ENCODE measurements around the gene APOL5. TPM values are rescaled to one million over a fixed set of nuclear protein-coding genes. Genes with fewer than 3 reads are reported as not detected.

Gene APOL5
- total RNA-seq, 1 experiment from 2014 or later: not detected

DNA sequence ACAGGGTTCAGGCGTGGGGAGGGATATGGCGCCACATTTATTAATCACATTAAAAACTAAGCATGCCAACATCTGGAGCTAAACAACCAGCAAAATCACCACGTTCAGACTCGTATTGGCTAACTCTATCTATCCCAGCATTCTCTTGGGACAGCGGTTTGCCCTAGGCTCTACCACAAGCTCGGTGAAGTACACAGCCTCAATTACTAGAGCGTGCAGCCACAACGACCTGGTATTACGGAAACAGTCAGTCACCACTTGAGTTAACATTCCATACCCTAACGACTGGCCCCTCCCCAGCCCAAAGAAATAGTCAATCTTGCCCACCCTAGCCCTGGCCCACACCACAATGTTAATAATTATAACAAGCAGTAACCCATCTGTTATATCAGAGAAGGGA, 32.1 kb downstream of the APOL5 start:
- DNase-seq: peak; percentile 94
- Histone ChIP-seq H3K9me2 (replicated peaks; ENCODE audit: insufficient read depth, low read length) (no peaks in the 10 kb centered on the region), H2AFZ (ENCODE audit: low read length) (no peak overlapping the region), H3K4me3 (ENCODE audit: low read length) (peak overlapping the region; percentile 21), H3K9ac (ENCODE audit: low read length) (peak overlapping the region; percentile 55), H4K20me1 (ENCODE audit: insufficient read depth, low read depth, low read length) (no peaks in the 10 kb centered on the region), H3K4me1 (ENCODE audit: low read length) (peaks cover 80% of the 10 kb centered on the region), H3K27me3 (ENCODE audit: low read length) (no peaks in the 10 kb centered on the region), H3K4me2 (ENCODE audit: low read depth, low read length, poor library complexity, severe bottlenecking) (peak overlapping the region; percentile 75), H3K79me2 (ENCODE audit: low read length) (no peaks in the 10 kb centered on the region), H3K9me3 (ENCODE audit: low read length) (no peaks in the 10 kb centered on the region), H3K27ac (ENCODE audit: low read length) (peak overlapping the region; percentile 96), H3K36me3 (ENCODE audit: insufficient read depth, low read length) (no peaks in the 10 kb centered on the region)

GRCh38 chr22:35752006-35752862, 34.6 kb downstream of the APOL5 start:
- H3K27me3 ChIP-seq (ENCODE audit: low read length): no peaks in the 10 kb centered on the region
- peak; percentile 86 for DNase-seq

DNA sequence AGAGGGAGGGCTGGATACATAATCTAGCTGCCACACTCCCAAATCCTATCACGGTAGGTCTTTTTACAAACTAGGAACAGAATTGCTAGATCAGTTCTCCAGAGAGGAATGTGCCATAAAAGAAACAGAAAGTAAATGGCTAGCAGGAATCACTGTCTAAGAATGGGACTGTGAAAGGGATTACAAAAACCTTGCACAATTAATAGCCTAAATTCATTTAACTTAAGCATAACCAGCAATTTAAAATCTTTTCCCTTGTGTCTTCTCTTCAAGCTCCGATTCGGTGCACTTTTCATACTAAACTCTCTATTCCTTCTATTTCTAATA, 35.2 kb downstream of the APOL5 start:
- no peaks in the 10 kb centered on the region for H3K36me3 ChIP-seq (ENCODE audit: insufficient read depth, low read length)
- H3K27ac ChIP-seq (ENCODE audit: low read length): peak overlapping the region; percentile 96
- H4K20me1 ChIP-seq (ENCODE audit: insufficient read depth, low read depth, low read length): no peaks in the 10 kb centered on the region
- peak overlapping the region; percentile 54; the same call in 1 of the 2 replicates for H2AFZ ChIP-seq (ENCODE audit: low read length)
- H3K79me2 ChIP-seq (ENCODE audit: low read length): no peaks in the 10 kb centered on the region
- H3K9ac ChIP-seq (ENCODE audit: low read length): peak overlapping the region; percentile 46
- peak overlapping the region; percentile 48 for H3K4me3 ChIP-seq (ENCODE audit: low read length)
- DNase-seq: no peak
- no peaks in the 10 kb centered on the region for H3K9me2 ChIP-seq (replicated peaks; ENCODE audit: insufficient read depth, low read length)
- H3K27me3 ChIP-seq (ENCODE audit: low read length): no peaks in the 10 kb centered on the region
- no peaks in the 10 kb centered on the region for H3K9me3 ChIP-seq (ENCODE audit: low read length)
- H3K4me2 ChIP-seq (ENCODE audit: low read depth, low read length, poor library complexity, severe bottlenecking): peak overlapping the region; percentile 75
- peaks cover 81% of the 10 kb centered on the region for H3K4me1 ChIP-seq (ENCODE audit: low read length)

More at GRCh38 chr22:35752006-35752862, 34.6 kb downstream of the APOL5 start:
- H2AFZ ChIP-seq (ENCODE audit: low read length): peak overlapping the region; percentile 54
- H3K9ac ChIP-seq (ENCODE audit: low read length): peak overlapping the region; percentile 46
- no peaks in the 10 kb centered on the region for H3K36me3 ChIP-seq (ENCODE audit: insufficient read depth, low read length)
- no peaks in the 10 kb centered on the region for H3K79me2 ChIP-seq (ENCODE audit: low read length)
- H4K20me1 ChIP-seq (ENCODE audit: insufficient read depth, low read depth, low read length): no peaks in the 10 kb centered on the region
- H3K4me2 ChIP-seq (ENCODE audit: low read depth, low read length, poor library complexity, severe bottlenecking): peak overlapping the region; percentile 75
- no peaks in the 10 kb centered on the region for H3K9me3 ChIP-seq (ENCODE audit: low read length)
- peaks cover 83% of the 10 kb centered on the region for H3K4me1 ChIP-seq (ENCODE audit: low read length)
- no peaks in the 10 kb centered on the region for H3K9me2 ChIP-seq (replicated peaks; ENCODE audit: insufficient read depth, low read length)
- H3K4me3 ChIP-seq (ENCODE audit: low read length): peak overlapping the region; percentile 48
- peak overlapping the region; percentile 96 for H3K27ac ChIP-seq (ENCODE audit: low read length)

- Histone ChIP-seq H3K27me3 (ENCODE audit: low read length) (no peaks in the 10 kb centered on the region), H3K36me3 (ENCODE audit: insufficient read depth, low read length) (no peaks in the 10 kb centered on the region), H3K4me1 (ENCODE audit: low read length) (peaks cover 72% of the 10 kb centered on the region)
These were observed 37.1 kb downstream of the APOL5 start for GRCh38 chr22:35754761-35755160.

GRCh38 chr22:35756722-35757121, 39.0 kb downstream of the APOL5 start:
- Histone ChIP-seq H3K9me2 (replicated peaks; ENCODE audit: insufficient read depth, low read length) (no peaks in the 10 kb centered on the region), H3K27ac (ENCODE audit: low read length) (no peak overlapping the region), H3K27me3 (ENCODE audit: low read length) (no peaks in the 10 kb centered on the region), H3K4me3 (ENCODE audit: low read length) (no peak overlapping the region), H3K4me2 (ENCODE audit: low read depth, low read length, poor library complexity, severe bottlenecking) (no peak overlapping the region), H3K9me3 (ENCODE audit: low read length) (no peaks in the 10 kb centered on the region), H3K79me2 (ENCODE audit: low read length) (no peaks in the 10 kb centered on the region), H4K20me1 (ENCODE audit: insufficient read depth, low read depth, low read length) (no peaks in the 10 kb centered on the region), H3K4me1 (ENCODE audit: low read length) (peaks cover 53% of the 10 kb centered on the region), H3K36me3 (ENCODE audit: insufficient read depth, low read length) (no peaks in the 10 kb centered on the region), H2AFZ (ENCODE audit: low read length) (no peak overlapping the region), H3K9ac (ENCODE audit: low read length) (no peak overlapping the region)
- DNase-seq: no peak

More at GRCh38 chr22:35754761-35755160, 37.1 kb downstream of the APOL5 start:
- no peak overlapping the region for H3K4me3 ChIP-seq (ENCODE audit: low read length)
- no peak overlapping the region for H3K4me2 ChIP-seq (ENCODE audit: low read depth, low read length, poor library complexity, severe bottlenecking)
- no peaks in the 10 kb centered on the region for H3K79me2 ChIP-seq (ENCODE audit: low read length)
- H3K9me3 ChIP-seq (ENCODE audit: low read length): no peaks in the 10 kb centered on the region
- no peak overlapping the region for H2AFZ ChIP-seq (ENCODE audit: low read length)
- DNase-seq: no peak
- no peaks in the 10 kb centered on the region for H4K20me1 ChIP-seq (ENCODE audit: insufficient read depth, low read depth, low read length)
- no peaks in the 10 kb centered on the region for H3K9me2 ChIP-seq (replicated peaks; ENCODE audit: insufficient read depth, low read length)
- peak overlapping the region; percentile 45; the same call in 1 of the 2 replicates for H3K27ac ChIP-seq (ENCODE audit: low read length)
- H3K9ac ChIP-seq (ENCODE audit: low read length): no peak overlapping the region

DNA sequence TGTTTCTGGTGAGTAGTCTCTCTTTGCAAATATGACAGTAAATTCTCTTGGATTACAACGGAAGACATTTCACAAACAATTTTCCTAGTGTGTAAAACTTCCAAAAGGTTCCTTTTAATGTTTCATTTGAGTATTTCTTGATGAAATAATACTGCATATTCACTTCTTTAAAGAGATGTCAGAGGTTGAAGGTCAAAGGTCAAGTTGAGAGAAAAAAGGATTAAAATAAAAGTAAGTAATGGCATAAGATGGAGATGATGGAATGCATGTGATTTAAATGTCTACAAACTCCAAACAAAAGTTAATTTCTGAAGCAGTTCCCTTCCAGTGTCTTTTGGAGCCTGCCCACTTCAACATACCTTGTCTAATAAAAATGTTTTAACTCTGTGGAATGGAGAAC, 40.7 kb downstream of the APOL5 start:
- Histone ChIP-seq H4K20me1 (ENCODE audit: insufficient read depth, low read depth, low read length) (no peaks in the 10 kb centered on the region), H3K36me3 (ENCODE audit: insufficient read depth, low read length) (no peaks in the 10 kb centered on the region), H3K27ac (ENCODE audit: low read length) (no peak overlapping the region), H3K4me3 (ENCODE audit: low read length) (no peak overlapping the region), H3K27me3 (ENCODE audit: low read length) (no peaks in the 10 kb centered on the region), H3K9me2 (replicated peaks; ENCODE audit: insufficient read depth, low read length) (no peaks in the 10 kb centered on the region), H3K9ac (ENCODE audit: low read length) (no peak overlapping the region), H3K9me3 (ENCODE audit: low read length) (no peaks in the 10 kb centered on the region), H2AFZ (ENCODE audit: low read length) (no peak overlapping the region), H3K4me1 (ENCODE audit: low read length) (peaks cover 36% of the 10 kb centered on the region), H3K4me2 (ENCODE audit: low read depth, low read length, poor library complexity, severe bottlenecking) (no peak overlapping the region), H3K79me2 (ENCODE audit: low read length) (no peaks in the 10 kb centered on the region)
- DNase-seq: no peak

DNA sequence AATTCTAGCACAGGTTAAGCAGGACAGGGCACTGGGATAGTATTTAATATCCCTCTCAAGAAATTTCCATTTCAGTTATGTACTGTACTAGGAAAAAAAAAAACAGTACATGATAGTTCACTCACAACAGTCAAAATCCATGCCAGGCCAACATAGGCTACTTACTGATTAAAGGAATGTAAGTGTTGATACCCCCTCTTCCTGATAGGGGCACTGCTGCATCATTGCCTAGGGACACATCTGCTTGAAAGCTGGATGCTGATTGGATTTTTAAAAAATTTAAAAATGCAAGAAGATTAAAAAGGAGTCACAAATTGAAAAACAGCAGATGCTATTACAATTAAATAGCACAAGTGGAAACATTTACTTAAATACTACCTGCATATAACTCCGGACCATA, 43.4 kb downstream of the APOL5 start:
- Histone ChIP-seq H3K9ac (ENCODE audit: low read length) (no peak overlapping the region), H3K9me2 (replicated peaks; ENCODE audit: insufficient read depth, low read length) (no peaks in the 10 kb centered on the region), H3K27ac (ENCODE audit: low read length) (no peak overlapping the region), H3K4me1 (ENCODE audit: low read length) (peaks cover 19% of the 10 kb centered on the region), H2AFZ (ENCODE audit: low read length) (no peak overlapping the region), H3K4me3 (ENCODE audit: low read length) (no peak overlapping the region), H3K9me3 (ENCODE audit: low read length) (no peaks in the 10 kb centered on the region), H3K36me3 (ENCODE audit: insufficient read depth, low read length) (no peaks in the 10 kb centered on the region), H3K27me3 (ENCODE audit: low read length) (no peaks in the 10 kb centered on the region), H3K79me2 (ENCODE audit: low read length) (no peaks in the 10 kb centered on the region), H4K20me1 (ENCODE audit: insufficient read depth, low read depth, low read length) (no peaks in the 10 kb centered on the region), H3K4me2 (ENCODE audit: low read depth, low read length, poor library complexity, severe bottlenecking) (no peak overlapping the region)
- peak; percentile 61 for DNase-seq

DNA sequence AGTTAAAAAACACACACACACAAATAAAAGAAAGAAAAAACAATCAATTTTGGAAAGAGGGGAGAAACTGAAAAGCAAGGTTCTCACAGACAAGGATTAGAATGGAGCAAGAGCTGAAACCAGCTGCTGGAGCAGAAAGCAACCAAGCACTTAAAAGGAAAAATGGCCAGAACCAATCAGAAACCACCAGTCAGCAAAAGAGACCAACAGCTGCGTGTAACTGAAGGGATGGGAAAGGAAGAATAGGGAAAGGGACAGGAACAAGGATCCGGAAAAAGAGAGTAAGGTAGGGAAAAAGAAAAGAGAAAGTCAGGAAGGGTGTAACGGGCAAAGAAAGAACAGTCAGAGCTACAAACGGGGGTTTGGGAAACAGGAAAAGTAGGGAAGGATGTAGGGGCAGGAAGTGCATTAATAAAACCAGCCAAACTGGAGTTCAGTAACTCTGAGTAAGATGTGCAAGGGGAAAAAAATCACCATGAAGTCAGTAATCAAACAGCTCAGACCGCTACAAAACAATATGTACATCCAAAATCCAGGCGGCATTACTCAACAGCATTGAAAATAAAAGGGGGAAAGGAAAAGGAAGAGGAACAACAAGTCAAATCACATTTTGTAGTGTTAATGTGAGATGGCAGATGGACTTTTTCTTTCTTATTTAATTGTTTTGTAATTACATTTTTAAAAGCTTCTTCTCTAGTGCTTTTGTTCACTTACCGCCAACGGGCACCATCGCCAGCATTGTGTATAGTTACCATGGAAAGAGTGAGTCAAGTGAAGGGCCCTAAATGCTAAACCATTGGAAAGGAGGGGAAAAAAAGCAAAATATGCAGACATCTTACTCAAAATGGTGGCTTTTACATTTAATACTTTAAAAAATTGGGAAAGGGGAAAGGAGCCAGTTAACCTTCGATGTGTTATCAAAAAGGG, 49.2 kb downstream of the APOL5 start:
- Histone ChIP-seq H3K4me3 (ENCODE audit: low read length) (no peak overlapping the region), H4K20me1 (ENCODE audit: insufficient read depth, low read depth, low read length) (no peaks in the 10 kb centered on the region), H3K9ac (ENCODE audit: low read length) (no peak overlapping the region), H3K4me2 (ENCODE audit: low read depth, low read length, poor library complexity, severe bottlenecking) (no peak overlapping the region), H3K27me3 (ENCODE audit: low read length) (no peaks in the 10 kb centered on the region), H3K79me2 (ENCODE audit: low read length) (no peaks in the 10 kb centered on the region), H3K4me1 (ENCODE audit: low read length) (no peaks in the 10 kb centered on the region), H2AFZ (ENCODE audit: low read length) (no peak overlapping the region), H3K9me2 (replicated peaks; ENCODE audit: insufficient read depth, low read length) (no peaks in the 10 kb centered on the region), H3K9me3 (ENCODE audit: low read length) (no peaks in the 10 kb centered on the region), H3K36me3 (ENCODE audit: insufficient read depth, low read length) (no peaks in the 10 kb centered on the region), H3K27ac (ENCODE audit: low read length) (no peak overlapping the region)
- DNase-seq: no peak
